Bone marrow (tissue), 2 donors: ENCODE results near the gene SLC26A6.

Experiments used
- DNase-seq, 2 donors: peaks; one replicate each; lab custom pipeline; 2025; lab: John Stamatoyannopoulos, UW

SLC26A6 gene

GRCh38 chr3:48599077-48599501 lies 36.2 kb downstream of the SLC26A6 start:
- DNase-seq = no peak

GRCh38 chr3:48598323-48599076 lies 36.8 kb downstream of the SLC26A6 start:
- no peak for DNase-seq

- no peak for DNase-seq
Observed at GRCh38 chr3:48597408-48597800, 37.9 kb downstream of the SLC26A6 start.

GRCh38 chr3:48596676-48597407 lies 38.4 kb downstream of the SLC26A6 start:
- no peak for DNase-seq

- no peak for DNase-seq
Observed at GRCh38 chr3:48596157-48596556, 39.1 kb downstream of the SLC26A6 start.

GRCh38 chr3:48595526-48596121 lies 39.6 kb downstream of the SLC26A6 start:
- DNase-seq = peak in 1 of 2 donors; percentile 16

GRCh38 chr3:48595075-48595525 lies 40.2 kb downstream of the SLC26A6 start, which contains the start of gene COL7A1:
Gene COL7A1, minus strand, starts transcription at chr3:48595329. Its CDS starts 170 bp downstream, at chr3:48595159.
- no peak for DNase-seq

GRCh38 chr3:48594417-48595049 lies 40.7 kb downstream of the SLC26A6 start:
- no peak for DNase-seq

GRCh38 chr3:48593337-48593736 lies 41.9 kb downstream of the SLC26A6 start:
- no peak for DNase-seq

GRCh38 chr3:48592519-48593087 lies 42.7 kb downstream of the SLC26A6 start:
- no peak for DNase-seq

GRCh38 chr3:48591886-48592518 lies 43.3 kb downstream of the SLC26A6 start:
- no peak for DNase-seq

- DNase-seq = no peak
Observed at GRCh38 chr3:48591436-48591835, 43.8 kb downstream of the SLC26A6 start.

- DNase-seq = no peak
Observed at GRCh38 chr3:48588230-48588629, 47.0 kb downstream of the SLC26A6 start.

- DNase-seq = no peak
Observed at GRCh38 chr3:48587686-48588085, 47.6 kb downstream of the SLC26A6 start.

GRCh38 chr3:48585411-48585810 lies 49.9 kb downstream of the SLC26A6 start:
- no peak for DNase-seq

- DNase-seq = no peak
Observed at GRCh38 chr3:48584836-48585235, 50.4 kb downstream of the SLC26A6 start.

GRCh38 chr3:48581621-48582481 lies 53.4 kb downstream of the SLC26A6 start:
- no peak for DNase-seq

- DNase-seq = no peak
Observed at GRCh38 chr3:48576647-48577046, 58.6 kb downstream of the SLC26A6 start.
